GM19351 (cell line): ENCODE data around the gene NRROS.

Experiments used
- ATAC-seq: cut with Tn5 transposase; IDR thresholded peaks from one replicate; pipeline ENCODE4 v1.9.1; 2021; ENCODE audit warnings: mild to moderate bottlenecking, moderate library complexity; ENCODE audit not compliant: unreplicated experiment

NRROS gene

GRCh38 chr3:196645897-196646665, 6.6 kb downstream of the NRROS start:
- no peak for ATAC-seq

DNA sequence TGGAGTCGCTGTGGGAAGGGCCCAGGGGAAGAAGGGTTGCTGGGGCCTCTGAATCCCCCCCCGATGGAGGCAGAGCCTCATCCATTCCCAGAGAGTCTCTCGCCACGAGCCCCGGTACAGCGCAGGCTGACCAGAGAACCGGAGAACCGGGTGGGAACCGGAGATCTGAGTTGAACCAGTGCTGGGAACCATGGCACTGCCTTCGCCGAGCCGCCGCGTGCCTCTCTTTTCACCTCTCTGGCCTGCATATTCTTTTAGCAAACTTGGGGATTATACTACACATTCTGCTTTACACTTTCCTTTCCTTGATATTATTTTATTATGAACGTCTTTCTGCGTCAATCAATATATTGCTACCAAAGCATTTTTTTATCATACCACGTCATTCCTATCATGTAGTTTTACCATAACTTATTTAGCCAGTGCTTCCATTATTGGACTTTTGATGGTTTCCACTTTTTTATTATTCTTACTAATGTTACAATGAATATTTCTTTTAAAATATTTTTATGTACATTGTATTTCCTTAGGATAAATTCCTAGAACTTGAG, 7.2 kb downstream of the NRROS start:
- ATAC-seq, result no peak

DNA sequence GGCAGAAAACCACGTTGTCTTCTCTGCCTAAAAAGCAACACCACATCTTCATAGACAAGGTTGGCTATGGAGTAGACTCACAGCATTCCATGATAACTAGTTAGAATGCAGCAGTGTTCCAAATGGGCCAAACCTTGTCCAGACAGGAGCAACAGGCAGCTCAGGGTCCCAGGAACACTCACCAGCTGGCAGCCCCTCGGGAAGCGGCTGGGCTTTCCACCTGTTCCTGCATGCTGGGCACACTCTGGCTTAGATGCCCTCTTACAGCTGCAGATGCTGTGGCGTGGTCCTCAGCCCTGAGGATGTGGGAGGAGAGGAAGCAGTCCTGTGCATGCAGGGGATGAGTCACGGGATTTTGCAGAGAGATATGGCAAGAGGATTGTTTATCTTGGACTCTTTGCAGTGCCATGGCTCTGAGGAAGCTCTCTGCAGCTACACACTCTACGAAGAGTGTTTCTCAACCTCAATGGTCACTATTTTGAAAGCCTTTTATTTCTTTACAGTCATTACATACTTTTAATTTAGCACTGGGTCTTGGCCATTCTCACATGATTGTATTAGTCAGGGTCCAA, 11.3 kb downstream of the NRROS start:
- no peak for ATAC-seq

DNA sequence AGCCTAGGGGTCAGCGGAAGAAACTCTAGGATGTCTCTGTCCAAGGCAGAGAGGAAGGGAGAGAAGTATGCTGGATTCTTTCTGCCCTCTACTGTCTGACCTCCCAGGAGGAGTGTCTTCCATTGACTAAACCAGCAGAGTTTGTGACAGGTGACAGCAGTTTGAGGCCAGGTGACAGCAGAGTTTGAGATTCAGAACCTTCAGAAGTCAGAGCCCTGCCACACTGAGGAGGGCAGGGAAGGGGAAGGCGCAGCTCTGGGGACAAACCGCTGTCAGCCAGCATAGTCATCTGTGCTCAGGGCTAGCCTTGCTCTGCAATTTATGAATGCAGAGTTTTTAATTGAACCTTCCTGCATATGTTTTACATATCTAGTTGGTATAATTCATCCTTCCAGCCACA, 12.3 kb downstream of the NRROS start:
- ATAC-seq, result no peak

- ATAC-seq, result no peak
Measured at GRCh38 chr3:196652961-196653795, 13.7 kb downstream of the NRROS start.

DNA sequence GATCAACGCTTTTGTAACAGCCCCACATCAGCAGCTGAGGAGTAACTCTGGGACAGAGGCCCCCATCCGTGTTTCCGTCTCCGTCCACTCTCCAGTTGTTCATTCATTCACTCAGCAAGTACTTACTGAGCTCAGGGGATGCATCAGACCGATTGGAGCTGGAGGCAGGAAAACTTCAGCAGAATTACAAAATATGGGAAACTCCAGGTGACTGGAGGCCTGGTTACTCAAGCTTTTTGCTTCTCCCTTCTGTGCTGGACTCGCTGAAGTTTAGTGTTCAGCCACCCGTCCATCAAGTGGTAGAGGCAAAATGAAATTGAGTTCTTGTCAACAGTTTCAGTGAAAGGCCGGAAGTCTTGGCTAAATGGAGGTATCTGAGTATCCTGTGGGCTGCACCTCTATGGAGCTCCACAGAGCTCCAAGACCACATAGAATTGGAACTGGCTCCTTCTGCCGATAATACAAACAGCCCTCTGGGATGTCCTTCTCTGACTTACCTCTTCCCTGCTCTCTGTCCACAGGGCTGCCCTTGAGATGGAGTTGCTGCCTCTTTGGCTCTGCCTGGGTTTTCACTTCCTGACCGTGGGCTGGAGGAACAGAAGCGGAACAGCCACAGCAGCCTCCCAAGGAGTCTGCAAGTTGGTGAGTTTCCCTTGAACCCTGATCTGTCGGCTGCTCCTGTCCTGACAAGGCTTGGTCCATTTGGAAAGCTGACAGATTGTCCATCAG, 14.7 kb downstream of the NRROS start:
- no peak for ATAC-seq

DNA sequence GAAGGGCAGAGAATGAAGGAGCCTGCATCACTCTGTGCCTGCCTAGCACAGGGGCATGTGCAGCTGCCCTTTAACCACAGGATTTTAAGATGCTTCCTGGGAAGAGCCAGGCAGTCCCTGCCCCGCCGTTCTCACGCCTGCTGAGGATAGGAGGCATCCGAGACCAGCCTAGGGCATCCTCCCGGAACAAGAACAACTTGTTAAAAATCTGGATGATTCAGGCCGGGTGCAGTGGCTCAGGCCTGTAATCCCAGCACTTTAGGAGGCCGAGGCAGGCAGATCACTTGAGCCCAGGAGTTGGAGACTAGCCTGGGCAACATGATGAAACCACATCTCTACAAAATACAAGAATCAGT, 15.2 kb downstream of the NRROS start:
- no peak for ATAC-seq

- no peak for ATAC-seq
Measured at GRCh38 chr3:196655496-196655895, 16.0 kb downstream of the NRROS start.

- no peak for ATAC-seq
Measured at GRCh38 chr3:196656213-196656612, 16.7 kb downstream of the NRROS start.

DNA sequence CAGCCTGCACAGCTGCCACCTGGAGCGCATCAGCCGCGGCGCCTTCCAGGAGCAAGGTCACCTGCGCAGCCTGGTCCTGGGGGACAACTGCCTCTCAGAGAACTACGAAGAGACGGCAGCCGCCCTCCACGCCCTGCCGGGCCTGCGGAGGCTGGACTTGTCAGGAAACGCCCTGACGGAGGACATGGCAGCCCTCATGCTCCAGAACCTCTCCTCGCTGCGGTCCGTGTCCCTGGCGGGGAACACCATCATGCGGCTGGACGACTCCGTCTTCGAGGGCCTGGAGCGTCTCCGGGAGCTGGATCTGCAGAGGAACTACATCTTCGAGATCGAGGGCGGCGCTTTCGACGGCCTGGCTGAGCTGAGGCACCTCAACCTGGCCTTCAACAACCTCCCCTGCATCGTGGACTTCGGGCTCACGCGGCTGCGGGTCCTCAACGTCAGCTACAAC, 20.4 kb downstream of the NRROS start:
- no peak for ATAC-seq

- ATAC-seq, result no peak
Measured at GRCh38 chr3:196660381-196661166, 21.1 kb downstream of the NRROS start.

GRCh38 chr3:196661400-196661799, 21.9 kb downstream of the NRROS start:
- no peak for ATAC-seq

- ATAC-seq, result no peak
Measured at GRCh38 chr3:196662033-196662432, 22.5 kb downstream of the NRROS start.

DNA sequence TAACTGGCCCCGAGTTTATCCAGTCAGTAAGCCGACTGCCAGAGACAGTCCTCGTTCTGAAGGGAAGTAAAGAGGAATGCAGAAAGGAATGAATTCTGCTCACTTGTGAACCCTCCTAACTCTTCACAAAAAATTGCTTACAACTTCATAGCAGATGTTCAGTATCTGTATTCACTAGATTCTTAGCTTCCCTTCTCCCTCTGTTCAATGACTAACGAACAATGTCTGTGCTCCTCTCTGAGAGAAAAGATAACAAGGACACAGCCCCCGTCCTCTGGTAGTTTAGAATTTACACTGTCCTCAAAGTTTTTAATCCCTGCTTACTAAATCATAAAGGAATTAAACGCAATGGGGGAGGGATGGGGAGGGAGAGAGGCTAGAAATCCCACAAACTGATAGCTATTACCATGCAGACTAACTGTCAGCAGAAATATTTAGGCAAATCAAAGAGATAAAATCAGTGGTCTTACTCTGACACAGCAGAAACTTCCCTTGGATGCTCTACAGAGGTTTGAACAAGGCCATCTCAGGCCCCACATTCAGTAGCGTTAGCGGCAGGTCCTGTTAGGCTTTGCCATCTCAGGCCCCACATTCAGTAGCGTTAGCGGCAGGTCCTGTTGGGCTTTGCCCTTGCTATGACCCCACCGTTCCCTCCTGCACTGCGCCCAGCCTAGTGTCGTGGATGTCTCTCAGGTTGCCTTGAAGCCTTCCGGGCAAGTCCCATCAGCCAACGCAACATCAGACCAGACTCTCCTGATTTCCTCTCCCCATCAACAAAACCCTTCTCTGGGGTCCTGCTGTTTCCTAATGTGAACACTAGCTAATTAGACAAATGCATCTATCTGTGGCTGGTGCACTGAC, 23.4 kb downstream of the NRROS start:
- ATAC-seq, result no peak

DNA sequence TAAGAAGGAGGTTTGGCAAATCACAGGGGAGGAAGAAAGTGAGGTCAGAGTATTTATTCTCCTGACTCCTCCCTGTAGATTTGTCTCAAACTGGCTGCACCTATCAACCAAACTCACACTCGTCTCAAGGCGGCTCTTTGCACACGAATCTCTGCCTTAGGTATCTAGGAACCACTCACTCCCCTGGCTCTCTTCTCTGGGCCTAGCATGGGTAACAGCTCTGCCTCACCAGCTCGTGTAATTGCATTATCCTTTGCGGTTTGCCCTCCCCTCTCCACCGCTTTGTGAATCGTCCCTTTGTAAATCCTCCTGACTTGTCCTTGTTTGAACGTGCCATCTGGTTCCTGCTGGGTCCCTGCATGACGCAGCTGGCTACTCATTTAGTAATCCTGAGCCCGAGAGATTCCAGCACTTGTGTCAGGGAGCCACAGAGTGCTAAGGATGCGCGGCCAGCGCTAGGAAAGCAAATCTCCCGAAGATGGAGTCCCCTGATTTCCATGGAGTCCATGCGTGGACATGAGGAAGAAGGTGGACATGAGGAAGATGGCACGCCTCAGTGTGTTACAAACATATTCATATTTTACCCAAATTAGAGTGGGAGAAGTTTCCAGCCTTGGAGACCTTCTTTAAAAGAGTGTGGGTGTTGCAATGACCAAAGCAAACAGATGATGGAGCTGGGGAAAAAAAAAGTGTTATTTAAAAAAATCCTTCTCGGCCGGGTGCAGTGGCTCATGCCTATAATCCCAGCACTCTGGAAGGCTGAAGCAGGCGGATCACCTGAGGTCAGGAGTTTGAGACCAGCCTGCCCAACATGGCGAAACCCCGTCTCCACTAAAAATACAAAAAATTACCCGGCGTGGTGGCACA, 26.7 kb downstream of the NRROS start:
- no peak for ATAC-seq

DNA sequence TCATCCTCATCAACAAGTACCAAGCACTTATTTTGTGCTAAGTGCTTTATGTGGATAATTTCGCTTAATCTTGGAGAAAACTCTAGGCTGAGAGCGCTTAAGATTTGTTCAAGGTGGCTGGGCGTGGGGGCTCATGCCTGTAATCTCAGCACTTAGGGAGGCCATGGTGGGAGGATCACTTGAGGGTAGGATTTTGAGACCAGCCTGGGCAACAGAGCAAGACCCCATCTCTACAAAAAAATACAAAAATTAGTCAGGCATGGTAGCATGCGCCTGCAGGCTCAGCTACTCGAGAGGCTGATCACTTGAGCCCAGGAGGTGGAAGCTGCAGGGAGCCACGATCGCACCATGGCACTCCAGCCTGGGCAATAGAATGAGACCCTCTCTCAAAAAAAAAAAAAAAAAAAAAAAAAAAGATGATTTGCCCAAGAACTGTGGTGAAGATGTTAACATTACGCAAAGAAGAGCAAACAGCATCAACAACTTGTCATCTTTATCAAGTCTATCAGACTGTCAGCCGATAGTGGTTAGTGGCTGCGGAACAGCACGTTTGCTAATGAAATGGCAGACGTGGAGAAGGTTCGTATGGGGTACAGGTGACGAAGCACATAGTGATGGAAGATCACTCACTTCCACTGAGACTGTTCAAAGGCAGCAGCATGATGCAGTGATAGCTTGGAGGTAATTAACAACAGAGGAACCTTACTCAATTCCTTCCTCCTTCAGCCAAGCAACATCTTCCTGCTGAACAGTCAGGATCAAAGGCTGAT, 27.7 kb downstream of the NRROS start:
- no peak for ATAC-seq

DNA sequence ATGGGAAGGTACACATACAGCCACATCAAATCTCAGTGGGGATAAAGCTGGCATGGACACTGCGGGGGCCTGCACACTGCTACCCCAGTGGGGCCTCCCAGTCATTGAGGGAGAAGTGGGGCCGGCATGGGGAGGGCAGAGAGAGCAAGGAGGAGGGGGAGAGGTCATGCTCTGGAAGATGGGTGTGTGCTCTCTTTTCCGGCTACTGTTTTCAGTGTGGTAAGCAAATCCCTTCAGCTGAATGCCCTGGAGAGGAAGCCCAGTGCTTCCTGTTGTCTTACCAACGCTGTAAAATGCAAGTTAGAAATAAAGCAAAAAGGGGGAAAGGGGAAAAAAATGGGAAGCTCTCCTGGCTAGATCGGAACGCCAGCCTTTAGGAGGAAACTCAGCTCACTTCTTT, 30.8 kb downstream of the NRROS start:
- ATAC-seq, result no peak

- ATAC-seq, result no peak
Measured at GRCh38 chr3:196673632-196674031, 34.1 kb downstream of the NRROS start.
